Smooth muscle cell of the brain vasculature (primary cell): ENCODE measurements around the gene PBX4.

Experiments used
- DNase-seq: peaks from one replicate; pipeline ENCODE4 v3.0.0-alpha.2; 2012; ENCODE audit warnings: low read depth, low spot score

Gene PBX4

DNA sequence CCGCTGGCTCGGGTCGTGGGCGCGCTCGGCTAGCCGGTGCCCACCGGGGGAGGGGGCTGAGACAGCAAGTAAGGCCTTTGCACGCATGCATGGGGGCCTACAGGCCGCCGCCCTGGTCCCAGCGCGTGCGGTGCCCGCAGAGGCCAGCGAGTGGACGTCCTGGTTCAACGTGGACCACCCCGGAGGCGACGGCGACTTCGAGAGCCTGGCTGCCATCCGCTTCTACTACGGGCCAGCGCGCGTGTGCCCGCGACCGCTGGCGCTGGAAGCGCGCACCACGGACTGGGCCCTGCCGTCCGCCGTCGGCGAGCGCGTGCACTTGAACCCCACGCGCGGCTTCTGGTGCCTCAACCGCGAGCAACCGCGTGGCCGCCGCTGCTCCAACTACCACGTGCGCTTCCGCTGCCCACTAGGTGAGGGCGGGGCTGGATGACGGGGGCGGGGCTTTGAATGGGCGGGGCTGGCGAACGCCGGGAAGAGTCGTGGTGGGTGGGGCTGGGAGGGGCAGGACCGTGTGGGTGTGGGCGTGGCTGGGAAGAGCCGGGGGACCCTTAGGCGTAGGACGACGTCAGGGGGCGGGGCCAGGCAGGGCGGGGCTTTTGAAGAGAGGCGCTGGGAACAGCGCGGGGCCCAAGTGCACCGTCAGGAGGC, 78.3 kb downstream of the PBX4 start:
- DNase-seq, result no peak

DNA sequence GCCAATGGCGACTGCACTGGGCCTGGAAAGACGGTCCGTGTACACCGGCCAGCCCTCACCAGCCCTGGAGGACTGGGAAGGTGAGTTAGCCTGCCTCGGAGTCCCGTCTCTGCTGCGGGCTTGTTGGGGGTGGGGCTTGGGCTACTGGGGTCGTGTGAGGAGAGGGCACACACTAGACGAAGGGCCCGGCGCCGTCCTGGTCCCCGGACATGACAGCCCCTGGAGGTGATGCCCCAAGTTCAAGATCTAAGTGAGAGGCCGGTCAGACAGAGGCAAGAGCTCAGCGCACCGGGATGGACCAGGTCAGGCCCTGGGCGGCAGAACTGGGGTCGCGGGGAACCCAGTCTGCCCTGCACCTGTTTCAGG, 78.8 kb downstream of the PBX4 start:
- DNase-seq, result no peak

DNA sequence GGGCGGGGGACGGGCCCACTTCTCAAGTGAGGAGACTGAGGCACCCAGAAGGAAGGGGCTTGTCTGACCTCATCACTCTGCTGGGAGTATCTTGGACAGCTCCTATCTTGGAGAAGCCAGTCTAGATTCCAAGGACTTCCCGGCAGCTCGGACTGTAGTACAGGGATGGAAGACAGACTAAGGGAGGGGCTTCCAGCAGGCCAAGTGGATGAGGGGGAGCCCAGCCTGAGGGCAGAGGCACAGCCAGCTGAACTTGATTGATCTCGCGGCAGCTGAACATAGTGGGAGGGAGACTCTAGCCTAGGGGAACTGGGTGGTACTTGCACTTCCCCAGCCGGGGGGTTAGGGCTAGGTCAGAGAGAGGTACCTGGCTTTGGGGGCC, 79.7 kb downstream of the PBX4 start:
- no peak for DNase-seq

DNA sequence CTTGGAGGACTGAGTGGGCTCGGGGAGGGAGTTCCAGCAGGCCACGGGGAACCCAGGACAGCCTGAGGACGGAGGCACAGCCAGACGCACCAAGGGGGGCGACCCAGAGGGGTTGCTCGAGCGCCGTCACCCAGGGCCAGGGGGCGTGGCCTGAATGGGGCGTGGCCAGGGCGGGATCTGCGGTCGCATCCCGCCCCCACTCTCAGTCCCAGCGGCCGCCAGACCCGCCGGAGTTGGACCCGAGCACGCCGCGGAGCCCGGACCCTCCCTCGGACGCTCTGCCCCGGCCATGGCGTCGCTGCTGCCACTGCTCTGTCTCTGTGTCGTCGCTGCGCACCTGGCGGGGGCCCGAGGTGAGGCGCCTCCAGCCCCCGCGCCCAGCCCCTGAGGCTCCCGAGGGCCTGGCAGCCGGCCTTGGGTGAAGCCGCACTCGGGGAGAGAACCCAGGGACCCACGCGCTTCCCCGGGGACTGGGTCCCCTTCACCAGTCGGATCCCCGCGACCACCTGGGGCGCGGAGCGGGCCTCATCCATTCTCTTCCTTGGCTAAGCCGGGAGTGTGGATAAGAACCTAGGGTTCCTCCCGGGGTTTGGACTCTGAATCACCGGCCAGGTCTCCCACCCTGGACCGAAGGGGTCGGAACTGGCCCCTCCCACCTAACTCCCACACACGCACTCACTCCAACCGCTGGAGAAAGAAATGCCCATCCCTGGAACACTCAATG, 80.3 kb downstream of the PBX4 start, which contains the start of gene CILP2:
Gene CILP2, plus strand, starts transcription at position 205 of the 724 bp plus-strand sequence. Its CDS starts 85 bp downstream, at position 290.
- no peak for DNase-seq

DNA sequence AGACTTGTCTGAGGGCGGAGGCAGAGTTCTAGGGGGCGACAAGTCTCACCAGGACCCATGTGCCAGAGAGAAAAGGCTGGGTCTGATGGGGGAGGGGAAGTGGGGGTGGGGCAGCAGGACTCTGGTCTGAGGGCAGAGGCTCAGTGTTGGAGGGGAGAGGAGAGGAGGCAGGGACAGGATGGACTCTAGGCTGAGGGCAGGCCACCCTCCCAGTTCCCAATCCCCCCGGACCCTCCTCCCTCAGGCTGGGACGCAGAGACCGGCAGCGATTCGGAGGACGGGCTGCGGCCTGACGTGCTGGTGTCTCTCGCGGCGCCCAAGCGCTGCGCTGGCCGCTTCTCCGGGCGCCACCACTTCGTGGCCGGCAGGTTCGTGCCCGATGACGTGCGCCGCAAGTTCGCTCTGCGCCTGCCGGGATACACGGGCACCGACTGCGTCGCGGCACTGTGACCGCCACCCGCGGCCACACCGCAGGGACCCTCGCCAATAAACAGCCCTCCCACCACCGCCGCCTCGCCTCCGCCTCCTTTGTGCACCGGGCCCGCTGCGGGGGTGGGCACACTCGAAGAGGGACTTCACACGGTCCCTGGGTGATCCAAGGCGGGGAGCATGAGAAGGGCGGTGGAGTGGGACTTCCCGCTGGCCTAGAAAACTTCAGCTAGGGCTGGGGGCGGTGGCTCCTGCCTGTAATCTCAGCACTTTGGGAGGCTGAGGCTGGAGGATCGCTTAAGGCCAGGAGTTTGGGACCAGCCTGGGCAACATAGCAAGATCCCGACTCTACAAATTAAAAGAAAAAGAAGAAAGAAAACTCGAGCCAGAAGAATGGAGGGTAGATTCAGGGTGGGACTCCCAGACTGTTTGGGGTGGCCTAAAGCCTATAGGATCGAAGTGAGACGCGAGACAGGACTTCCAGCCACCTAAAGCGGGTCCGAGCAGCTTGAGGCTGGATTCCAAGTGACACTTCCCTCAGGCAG, 81.1 kb downstream of the PBX4 start:
- DNase-seq, result no peak

DNA sequence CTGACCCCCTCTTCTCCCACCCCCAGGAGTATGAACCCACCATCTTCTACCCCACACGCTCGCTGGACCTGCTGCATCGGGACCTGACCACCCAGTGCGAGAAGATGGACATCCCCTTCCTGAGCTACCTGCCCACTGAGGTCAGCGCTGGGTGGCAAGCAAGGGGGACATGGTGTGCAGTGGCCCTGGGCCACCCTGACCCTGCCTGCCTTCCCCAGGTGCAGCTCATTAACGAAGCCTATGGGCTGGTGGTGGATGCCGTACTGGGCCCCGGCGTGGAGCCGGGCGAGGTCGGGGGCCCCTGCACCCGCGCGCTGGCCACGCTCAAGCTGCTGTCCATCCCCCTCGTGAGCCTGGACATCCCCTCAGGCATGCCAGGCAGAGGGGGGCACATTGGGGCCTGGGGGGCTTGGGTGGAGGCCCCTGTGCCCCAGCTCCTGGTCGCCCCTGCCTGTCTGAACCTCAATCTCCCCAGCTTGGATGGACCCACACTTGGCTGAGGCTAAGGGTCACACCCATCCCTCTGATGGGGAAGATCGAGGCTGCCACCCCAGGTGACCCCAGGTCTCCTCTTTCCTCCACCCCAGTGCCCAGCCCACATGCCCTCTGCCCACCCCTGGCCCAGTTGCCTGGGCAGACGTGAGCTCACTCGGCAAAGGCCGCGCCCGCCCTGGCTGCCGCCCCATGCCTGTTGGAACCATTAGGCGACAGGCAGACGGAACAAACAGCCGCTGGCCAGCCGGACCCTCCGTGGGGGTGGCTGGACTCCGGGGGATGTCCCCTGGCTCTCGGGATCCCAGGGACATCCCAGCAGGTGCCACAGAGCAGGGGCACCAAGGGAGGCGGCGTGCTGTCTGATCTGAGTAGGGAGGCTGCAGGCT, 82.9 kb downstream of the PBX4 start:
- DNase-seq, result no peak

DNA sequence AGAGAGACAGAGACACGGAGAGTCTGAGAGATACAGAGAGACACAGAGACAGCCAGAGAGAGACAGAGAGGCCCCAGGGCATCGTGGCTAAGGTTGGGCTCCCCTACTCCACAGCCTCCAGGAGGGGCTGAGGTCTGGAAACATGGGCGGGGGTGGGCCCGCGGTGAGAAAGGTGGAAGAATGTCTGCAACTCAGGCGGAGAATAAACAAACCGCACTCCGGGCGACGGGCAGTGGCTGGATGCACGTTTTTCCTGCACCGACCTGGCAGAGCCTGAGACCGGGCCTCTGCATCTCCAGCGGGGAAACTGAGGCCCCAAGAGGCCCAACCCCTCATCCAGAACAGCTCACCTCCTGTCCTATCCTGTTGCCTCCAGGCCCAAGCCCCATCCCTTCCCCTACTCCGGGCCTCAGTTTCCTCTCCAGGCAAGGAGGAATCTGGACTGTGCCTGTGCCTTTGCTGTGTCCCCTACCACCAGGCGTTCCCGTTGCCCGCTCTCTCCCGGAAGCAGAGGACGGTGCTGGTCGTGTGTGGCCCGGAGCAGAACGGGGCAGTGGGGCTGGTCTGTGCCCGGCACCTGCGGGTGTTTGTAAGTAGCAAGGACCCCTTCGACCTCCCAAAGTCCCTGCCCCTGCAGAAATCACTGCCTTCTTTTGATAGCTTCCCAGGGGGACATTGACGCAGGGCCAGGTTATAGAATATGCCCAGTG, 83.8 kb downstream of the PBX4 start:
- DNase-seq, result no peak

DNA sequence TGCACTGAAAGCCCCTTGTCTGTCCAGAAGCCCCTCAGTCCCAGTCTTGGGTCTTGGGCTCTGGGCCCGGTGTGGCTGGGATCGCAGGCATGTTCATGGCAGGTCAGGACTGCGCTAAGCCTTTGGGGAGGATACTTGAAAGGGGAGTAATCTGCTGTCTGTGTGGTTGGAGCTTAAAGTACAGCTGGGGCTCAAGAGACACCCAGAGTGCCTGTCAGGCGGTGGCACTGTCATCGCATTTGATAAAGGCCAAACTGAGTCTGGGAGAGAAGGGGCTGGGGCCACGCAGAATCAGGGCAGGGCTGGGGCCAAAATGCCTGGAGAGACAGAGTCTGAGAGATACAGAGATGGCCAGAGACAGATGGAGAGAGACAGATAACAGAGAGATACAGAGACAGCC, 84.6 kb downstream of the PBX4 start:
- DNase-seq, result no peak

DNA sequence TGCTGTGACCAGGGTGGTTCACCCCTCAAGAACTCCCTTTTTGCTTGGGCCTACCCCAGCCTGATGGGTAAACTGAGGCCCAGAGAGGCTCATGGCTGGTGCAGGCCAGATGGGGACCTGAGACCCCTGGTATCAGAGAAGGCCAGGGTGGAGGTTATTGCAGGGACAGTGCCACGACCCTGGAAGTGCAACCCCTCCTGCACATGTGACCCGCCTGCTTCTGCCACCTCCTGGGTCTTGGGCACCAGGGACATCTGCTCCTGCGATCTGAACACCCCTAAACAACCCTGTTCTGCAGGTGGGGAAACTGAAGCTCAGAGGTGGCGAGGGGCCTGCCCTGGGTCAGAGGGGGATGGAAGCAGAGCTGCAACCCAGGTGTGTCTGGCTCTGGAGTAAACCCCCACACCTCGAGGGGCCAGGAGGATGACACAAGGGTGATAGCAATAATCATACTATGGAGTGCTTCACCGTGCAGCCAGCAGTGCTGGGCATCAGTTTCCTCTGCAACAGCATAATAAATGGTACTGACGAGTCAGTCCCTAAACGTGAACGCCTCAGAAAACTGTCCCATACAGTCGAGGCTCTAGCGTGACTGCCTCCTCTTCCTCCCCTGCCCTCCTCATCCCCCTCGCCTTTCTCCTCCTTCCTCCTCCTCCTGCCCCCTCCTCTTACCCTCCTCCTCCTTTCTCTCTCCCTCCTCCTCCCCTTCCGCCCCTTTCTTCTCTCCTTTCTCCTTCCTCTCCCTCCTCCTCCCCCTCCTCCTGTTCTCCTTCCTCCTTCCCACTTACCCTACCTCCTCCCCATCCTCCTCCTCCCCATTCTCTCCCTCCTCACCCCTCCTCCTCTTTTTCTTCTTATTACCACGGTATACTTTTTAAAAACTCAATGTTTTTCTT, 85.4 kb downstream of the PBX4 start:
- DNase-seq, result no peak

DNA sequence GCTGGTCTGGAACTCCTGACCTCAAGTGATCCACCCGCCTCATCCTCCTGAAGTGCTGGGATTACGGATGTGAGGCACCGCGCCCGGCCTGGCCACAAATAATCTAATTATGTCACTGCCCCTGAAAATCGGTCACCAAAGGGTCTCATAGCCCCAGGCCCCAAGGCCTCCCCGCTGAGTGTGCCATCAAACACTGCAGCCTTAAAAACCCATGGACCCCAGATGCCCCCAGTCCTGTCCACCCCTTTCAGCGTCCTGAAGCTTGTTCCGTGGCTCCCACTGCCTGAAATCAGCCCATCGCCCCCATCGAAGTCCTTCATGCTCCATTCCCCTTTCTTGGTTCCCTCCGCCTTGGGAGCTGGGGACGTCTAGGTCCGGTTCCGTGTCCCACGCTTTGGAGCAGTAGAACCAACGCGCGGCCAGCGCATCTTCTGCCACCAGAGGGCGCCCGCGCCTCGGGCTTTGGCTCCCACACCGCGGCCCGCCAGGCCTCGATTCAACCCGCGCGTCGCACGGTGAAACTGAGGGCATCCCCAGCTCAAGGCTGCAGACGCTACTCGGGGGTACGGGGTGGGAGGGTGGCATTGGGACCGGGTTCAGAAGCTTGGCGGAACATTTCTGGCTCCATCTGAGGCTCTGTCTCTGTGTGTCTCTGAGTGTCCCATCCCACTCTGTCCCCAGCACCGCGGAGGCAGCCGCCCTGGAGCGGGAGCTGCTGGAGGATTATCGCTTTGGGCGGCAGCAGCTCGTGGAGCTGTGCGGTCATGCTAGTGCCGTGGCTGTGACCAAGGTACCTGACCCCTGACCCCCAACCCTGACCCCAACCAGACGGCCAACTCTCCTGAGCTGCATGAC, 86.3 kb downstream of the PBX4 start:
- peak; percentile 28 for DNase-seq

DNA sequence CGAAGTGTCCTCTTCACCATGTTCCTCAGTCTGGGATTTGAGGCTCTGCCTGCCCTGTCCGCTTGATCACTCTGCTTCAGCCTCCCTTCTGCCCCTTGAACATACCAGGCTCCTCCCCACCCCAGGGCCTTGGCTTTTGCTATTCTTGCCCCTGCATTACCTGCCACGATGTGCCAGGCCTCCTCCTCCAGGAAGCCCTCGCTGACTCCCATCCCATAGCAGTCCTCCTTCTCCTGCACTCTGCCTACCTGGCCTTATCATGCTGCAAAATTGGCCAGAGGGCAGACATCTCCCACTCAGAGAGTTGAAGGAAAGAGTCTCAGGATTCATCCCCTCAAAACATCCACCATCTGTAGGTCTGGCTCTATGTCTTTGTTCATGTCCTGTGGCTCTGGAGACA, 87.6 kb downstream of the PBX4 start:
- DNase-seq, result no peak

DNA sequence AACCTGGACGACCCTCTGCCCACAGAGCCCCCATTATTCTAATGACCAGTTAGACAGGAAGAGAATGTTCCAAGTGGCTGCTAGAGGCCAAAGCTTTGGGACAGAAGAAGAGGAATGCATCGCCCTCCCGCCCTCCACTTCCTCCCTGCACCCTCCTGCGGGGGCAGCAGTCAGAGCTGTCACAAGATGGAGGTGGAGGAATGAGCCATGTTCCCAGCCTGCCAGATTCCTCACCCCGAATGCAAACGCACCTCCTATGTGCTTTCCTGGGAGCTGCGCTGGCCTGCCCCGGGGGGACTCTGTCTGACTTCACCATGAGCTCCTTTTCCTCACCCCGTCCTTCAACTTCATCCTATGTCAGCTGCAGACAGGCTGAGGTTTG, 88.1 kb downstream of the PBX4 start:
- DNase-seq, result no peak

DNA sequence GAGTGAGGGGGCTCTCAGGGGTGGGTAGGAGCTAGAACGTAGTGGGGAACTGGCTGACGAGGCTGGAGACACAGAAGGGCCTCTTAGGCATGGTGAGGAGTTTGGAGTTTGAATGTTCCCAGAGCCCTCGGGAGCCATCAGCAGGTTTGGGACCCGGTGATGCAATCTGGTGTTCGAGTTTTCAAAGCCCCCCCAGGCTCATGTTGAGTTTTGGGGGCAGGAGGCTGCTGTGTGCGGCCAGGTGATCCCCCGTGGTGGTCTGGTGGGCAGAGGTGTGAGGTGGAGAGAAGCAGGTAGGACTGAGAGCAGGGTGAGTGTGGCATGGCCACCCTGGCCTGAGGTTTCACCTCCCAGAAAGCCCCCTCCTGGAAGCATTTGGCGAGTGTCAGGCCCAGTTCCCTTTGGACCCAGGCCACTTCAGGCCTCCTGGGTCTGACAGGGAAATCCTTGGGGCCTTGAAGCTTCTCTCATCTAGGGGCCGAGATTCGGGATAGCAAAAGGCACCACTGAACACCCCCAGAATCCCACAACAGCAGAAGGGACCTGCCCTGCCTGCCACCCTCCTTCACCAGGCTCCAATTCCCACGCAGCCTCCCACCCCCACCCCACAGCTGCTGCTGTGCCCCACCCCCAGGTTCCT, 88.6 kb downstream of the PBX4 start:
- no peak for DNase-seq

DNA sequence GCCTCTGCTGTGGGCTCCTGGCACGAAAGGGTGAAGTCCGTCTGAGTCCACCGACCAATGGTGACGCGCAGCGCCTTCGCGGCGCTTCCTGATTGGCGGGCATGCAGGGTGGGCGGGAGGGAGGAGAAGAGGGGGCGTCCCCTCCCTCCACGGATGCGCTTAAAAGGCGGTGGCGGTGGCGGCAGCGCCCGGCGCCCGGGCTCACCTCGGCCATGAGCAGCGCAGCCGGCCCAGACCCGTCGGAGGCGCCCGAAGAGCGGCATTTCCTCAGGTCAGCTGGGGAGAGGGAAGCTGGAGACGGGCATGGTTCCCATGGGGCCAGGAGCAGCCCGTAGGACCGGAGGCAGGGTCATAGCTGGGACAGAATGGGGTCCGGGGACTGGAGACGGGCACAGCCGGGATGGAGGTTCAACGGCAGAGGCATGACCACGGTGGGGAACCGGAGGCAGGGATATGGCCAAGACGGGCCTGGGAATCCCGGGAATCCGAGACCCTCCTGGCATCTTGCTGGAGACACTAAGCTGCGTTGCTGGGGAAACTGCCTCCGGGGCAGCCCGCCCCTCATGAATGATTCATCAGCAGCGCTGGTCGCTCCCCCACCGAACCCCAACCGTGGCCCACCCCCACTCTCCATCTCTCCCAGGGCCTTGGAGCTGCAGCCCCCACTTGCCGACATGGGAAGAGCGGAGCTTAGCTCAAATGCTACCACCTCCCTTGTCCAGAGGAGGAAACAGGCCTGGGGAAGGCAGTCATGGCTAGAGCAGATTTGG, 89.6 kb downstream of the PBX4 start, which contains the start of gene YJEFN3:
Gene YJEFN3, plus strand, starts transcription at position 191 of the 770 bp plus-strand sequence. Its CDS starts 22 bp downstream, at position 213.
- no peak for DNase-seq

DNA sequence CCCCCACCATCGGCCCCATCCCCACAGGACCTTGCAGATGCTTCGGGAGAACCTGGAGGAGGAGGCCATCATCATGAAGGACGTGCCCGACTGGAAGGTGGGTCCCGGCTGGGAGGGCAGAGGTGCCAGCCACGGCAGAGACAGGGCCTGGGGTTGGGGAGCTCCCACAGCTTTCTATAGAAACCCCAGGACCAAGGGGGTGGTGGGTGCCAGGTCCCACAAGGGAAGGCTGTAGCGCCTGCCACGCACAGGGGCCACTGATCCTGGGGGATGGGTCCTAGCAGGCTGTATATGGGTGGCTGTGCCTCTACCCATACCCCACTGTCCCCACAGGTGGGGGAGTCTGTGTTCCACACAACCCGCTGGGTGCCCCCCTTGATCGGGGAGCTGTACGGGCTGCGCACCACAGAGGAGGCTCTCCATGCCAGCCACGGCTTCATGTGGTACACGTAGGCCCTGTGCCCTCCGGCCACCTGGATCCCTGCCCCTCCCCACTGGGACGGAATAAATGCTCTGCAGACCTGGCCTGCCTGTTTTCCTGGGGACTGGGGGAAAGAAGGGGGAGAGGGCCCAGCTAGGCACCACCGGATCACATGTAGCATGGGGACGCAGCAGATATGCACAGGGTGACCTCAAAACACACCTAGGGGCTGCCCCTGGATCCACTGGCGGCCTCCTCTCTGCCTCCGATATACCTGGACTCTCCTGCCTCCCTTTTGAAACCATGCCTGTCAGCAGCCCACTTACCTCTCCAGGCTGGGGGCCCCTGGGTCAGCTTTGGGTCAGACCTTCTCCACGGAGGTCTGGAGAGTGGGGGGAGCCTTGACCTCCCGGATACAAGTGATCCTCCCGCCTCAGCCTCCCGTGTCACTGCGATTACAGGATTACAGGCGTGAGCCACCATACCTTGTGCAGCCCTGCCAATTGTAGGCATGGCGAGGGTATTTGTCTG, 90.5 kb downstream of the PBX4 start:
- no peak for DNase-seq

DNA sequence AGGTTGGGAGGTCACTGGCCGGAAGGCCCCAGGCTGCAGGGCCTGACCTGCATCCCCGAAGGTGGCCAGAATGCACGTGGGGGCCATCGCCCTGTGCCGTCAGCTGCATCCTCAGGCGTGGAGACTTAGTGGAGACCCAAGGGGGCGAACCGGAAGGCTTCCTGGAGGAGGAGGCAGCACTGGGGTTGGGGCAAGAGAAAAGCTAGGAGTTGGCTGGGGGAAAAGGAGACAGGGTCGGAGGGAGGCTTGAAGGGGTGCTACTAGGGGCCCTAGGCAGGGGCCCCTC, 91.2 kb downstream of the PBX4 start:
- DNase-seq, result no peak
